Right cardiac atrium (tissue), 5 donors: Measurements from ENCODE around the gene GOSR1. TPM values are rescaled to one million over a fixed set of nuclear protein-coding genes. Genes with fewer than 3 reads are reported as not detected.
A peak's percentile ranks its signal among the peaks of the same experiment; 100 is the strongest.
"Not testable (repeated sequence)": the region's sequence is repeated elsewhere in the genome, so short reads cannot be mapped to it uniquely, and the experiment has no call there.

ENCODE experiments used
- ATAC-seq, 2 donors: fragments of 200-7000 bp; cut with Tn5 transposase; one replicate each; pipeline versions ENCODE4 v1.8.0 to v1.9.1; 2020; ENCODE audit warnings: moderate library complexity in 2 of 2, mild to moderate bottlenecking in 1 of 2
- DNase-seq, 3 donors: peaks; one replicate each; pipeline ENCODE4 v3.0.0-alpha.2; 2020
- H3K27ac ChIP-seq: one replicate; pipeline ENCODE4 v1.5.1; 2013; ENCODE audit warnings: mild to moderate bottlenecking, low read length, control low read depth, moderate library complexity
- H3K27me3 ChIP-seq: one replicate; pipeline ENCODE4 v1.6.1; 2013; ENCODE audit not compliant: control insufficient read depth, insufficient read depth
- H3K4me1 ChIP-seq: one replicate; pipeline ENCODE4 v1.6.1; 2013; ENCODE audit warnings: low read length; ENCODE audit not compliant: control insufficient read depth, insufficient read depth
- H3K4me3 ChIP-seq: one replicate; pipeline ENCODE4 v1.5.1; 2013; ENCODE audit warnings: low read length, control low read depth
- H3K9me3 ChIP-seq: one replicate; pipeline ENCODE4 v1.6.1; 2013; ENCODE audit warnings: low read length; ENCODE audit not compliant: control insufficient read depth
- WGBS: extraction: QIAGEN DNeasy Blood & Tissue Kit; methylation state at CpG from one replicate; pipeline ENCODE4 v1.1.7; 2013; 5-methylcytosine and 5-hydroxymethylcytosine counted together
- intact Hi-C, 4 donors: fragments of 100-400 bp; cut with DNase I; formaldehyde crosslinking; loops; one replicate each; pipeline versions ENCODE4 v1.11.0 to v1.14.0; 2022 to 2023
- polyA plus RNA-seq: library from polyadenylated mRNA; stranded (reverse); fragments of 200-250 nt; gene quantifications from one replicate; pipeline ENCODE4 v1.2.3, GENCODE V29; 2013
- total RNA-seq, 4 donors: library from RNA; stranded (reverse); fragmentation: NEBNext Ultra II Directional; extraction: Animal tissue kit (Norgen Biotek cat#: 25700); gene quantifications; one replicate each; pipeline ENCODE4 v1.2.1, GENCODE V29; 2021
- donor health status: healthy with polysubstance abuse.
- donor health status: DM: no; HTN: yes; CAD: no.
- donor health status: DM: no; HTN: no; CAD: no.
- donor health status: DM: no; HTN: yes; CAD: no; lungs with severe emphysema.
- donor health status: DM: yes; HTN: yes; CAD: no.

Gene GOSR1
- total and polyA plus RNA-seq, 5 donors, result 12.9 to 38.9 (median 35.7) TPM

GRCh38 chr17:30524847-30525246 lies 47.6 kb downstream of the GOSR1 start:
- H3K27me3 ChIP-seq, result no peaks in the 10 kb centered on the region
- H3K4me1 ChIP-seq, result no peaks in the 10 kb centered on the region
- intact Hi-C loops, result loop anchor here in 1 of 4 donors (10.0 kb wide), 1 partner anchor 60 kb away; no protein-coding TSS in a partner anchor
- peak overlapping the region; percentile 48 for H3K27ac ChIP-seq
- ATAC-seq, result peak; percentile 63 to 75
- H3K9me3 ChIP-seq, result no peaks in the 10 kb centered on the region
- H3K4me3 ChIP-seq, result no peak overlapping the region
- no peak for DNase-seq
- WGBS, result 58% methylated on average over 3 of the region's 3 CpGs

- no peak for ATAC-seq
- Histone ChIP-seq H3K9me3 (no peaks in the 10 kb centered on the region), H3K27ac (no peak overlapping the region), H3K27me3 (no peaks in the 10 kb centered on the region), H3K4me1 (no peaks in the 10 kb centered on the region), H3K4me3 (no peak overlapping the region)
- no peak for DNase-seq
- intact Hi-C loops, result loop anchor here in 1 of 4 donors (10.0 kb wide), 1 partner anchor 62 kb away; no protein-coding TSS in a partner anchor
- 81% methylated on average over 2 of the region's 2 CpGs for WGBS
These were observed 49.2 kb downstream of the GOSR1 start for GRCh38 chr17:30526401-30526800.

GRCh38 chr17:30528701-30529100 lies 51.5 kb downstream of the GOSR1 start:
- 90% methylated on average over 5 of the region's 5 CpGs for whole genome bisulfite sequencing
- intact Hi-C loops, result loop anchor here in 1 of 4 donors (10.0 kb wide), 1 partner anchor 64 kb away; no protein-coding TSS in a partner anchor
- not testable (repeated sequence) for DNase-seq, H3K9me3 ChIP-seq, ATAC-seq, H3K27me3 ChIP-seq, H3K4me3 ChIP-seq, H3K4me1 ChIP-seq, H3K27ac ChIP-seq

- Histone ChIP-seq H3K27ac (no peak overlapping the region), H3K4me3 (no peak overlapping the region), H3K4me1 (no peaks in the 10 kb centered on the region), H3K27me3 (no peaks in the 10 kb centered on the region), H3K9me3 (no peaks in the 10 kb centered on the region)
- intact Hi-C loops, result no loop called here
- ATAC-seq, result no peak
- no peak for DNase-seq
- WGBS, result 96% methylated on average over 2 of the region's 2 CpGs
These were observed 53.3 kb downstream of the GOSR1 start for GRCh38 chr17:30530346-30531025.

- no peaks in the 10 kb centered on the region for H3K27me3 ChIP-seq
- ATAC-seq, result no peak
- intact Hi-C loops, result no loop called here
- H3K4me1 ChIP-seq, result no peaks in the 10 kb centered on the region
- WGBS, result 68% methylated on average over 2 of the region's 2 CpGs
- no peaks in the 10 kb centered on the region for H3K9me3 ChIP-seq
- no peak overlapping the region for H3K27ac ChIP-seq
- H3K4me3 ChIP-seq, result no peak overlapping the region
- no peak for DNase-seq
These were observed 55.7 kb downstream of the GOSR1 start for GRCh38 chr17:30532871-30533270.

- no peaks in the 10 kb centered on the region for H3K27me3 ChIP-seq
- DNase-seq (peak in 1 of 3 donors; percentile 26), ATAC-seq (no peak)
- H3K9me3 ChIP-seq, result no peaks in the 10 kb centered on the region
- intact Hi-C loops, result no loop called here
- H3K4me1 ChIP-seq, result no peaks in the 10 kb centered on the region
- H3K27ac ChIP-seq, result no peak overlapping the region
- 67% methylated on average over 12 of the region's 12 CpGs for WGBS
- no peak overlapping the region for H3K4me3 ChIP-seq
These were observed 57.1 kb downstream of the GOSR1 start for GRCh38 chr17:30534298-30534697.

GRCh38 chr17:30534938-30535921 lies 58.0 kb downstream of the GOSR1 start:
- no peaks in the 10 kb centered on the region for H3K9me3 ChIP-seq
- no peak overlapping the region for H3K27ac ChIP-seq
- WGBS, result 87% methylated on average over 12 of the region's 12 CpGs
- no peaks in the 10 kb centered on the region for H3K27me3 ChIP-seq
- peak; percentile 28 to 50 for ATAC-seq
- H3K4me1 ChIP-seq, result no peaks in the 10 kb centered on the region
- H3K4me3 ChIP-seq, result no peak overlapping the region
- DNase-seq, result peak in 1 of 3 donors; percentile 50
- intact Hi-C loops, result no loop called here

GRCh38 chr17:30536846-30537245 lies 59.6 kb downstream of the GOSR1 start:
- H3K9me3 ChIP-seq, H3K4me3 ChIP-seq, H3K27ac ChIP-seq, H3K4me1 ChIP-seq, H3K27me3 ChIP-seq, intact Hi-C loops, DNase-seq, ATAC-seq: not testable (repeated sequence)
- 93% methylated on average over 16 of the region's 16 CpGs for WGBS

GRCh38 chr17:30537667-30538066 lies 60.5 kb downstream of the GOSR1 start:
- 73% methylated on average over 1 of the region's 1 CpG for WGBS
- ATAC-seq, H3K4me1 ChIP-seq, H3K27me3 ChIP-seq, intact Hi-C loops, H3K27ac ChIP-seq, H3K4me3 ChIP-seq, DNase-seq, H3K9me3 ChIP-seq: not testable (repeated sequence)

- Histone ChIP-seq H3K27ac (no peak overlapping the region), H3K4me1 (no peaks in the 10 kb centered on the region), H3K4me3 (no peak overlapping the region), H3K9me3 (no peaks in the 10 kb centered on the region), H3K27me3 (no peaks in the 10 kb centered on the region)
- intact Hi-C loops, result no loop called here
- 89% methylated on average over 8 of the region's 8 CpGs for WGBS
- DNase-seq, result peak in 1 of 3 donors; percentile 30
- no peak for ATAC-seq
These were observed 64.6 kb downstream of the GOSR1 start for GRCh38 chr17:30541802-30542201.

GRCh38 chr17:30543456-30543855 lies 66.2 kb downstream of the GOSR1 start:
- DNase-seq (no peak), ATAC-seq (no peak)
- Histone ChIP-seq H3K4me3 (no peak overlapping the region), H3K4me1 (no peaks in the 10 kb centered on the region), H3K27me3 (no peaks in the 10 kb centered on the region), H3K27ac (no peak overlapping the region), H3K9me3 (no peaks in the 10 kb centered on the region)
- WGBS, result 51% methylated on average over 2 of the region's 2 CpGs
- intact Hi-C loops, result no loop called here
